K562 (cell line): ENCODE measurements around the gene GANAB. TPM values are rescaled to one million over a fixed set of nuclear protein-coding genes. Genes with fewer than 3 reads are reported as not detected.

ENCODE experiments used
- C11orf30 ChIP-seq: fragments of 450-650 bp; IDR thresholded peaks from 2 replicates; pipeline ENCODE4 v1.6.1; 2016; ENCODE audit warnings: low read depth, mild to moderate bottlenecking
- CCNT2 ChIP-seq: IDR thresholded peaks from 2 replicates; pipeline ENCODE4 v1.6.1; 2011; ENCODE audit warnings: borderline replicate concordance, low read depth, mild to moderate bottlenecking, moderate library complexity, mixed read lengths, low read length; ENCODE audit not compliant: insufficient read length; ENCODE audit errors: extremely low read depth
- CHD2 ChIP-seq: IDR thresholded peaks from 2 replicates; pipeline ENCODE4 v1.6.1; 2011; ENCODE audit warnings: low read depth, low read length
- ELF2 ChIP-seq: fragments of 250-450 bp; sonication (Bioruptor Pico); IDR thresholded peaks from 2 replicates; pipeline ENCODE4 v1.5.0; 2021; ENCODE audit warnings: mild to moderate bottlenecking
- HNRNPUL1 ChIP-seq: fragments of 200-400 bp; formaldehyde crosslinking; IDR thresholded peaks from 2 replicates; pipeline ENCODE4 v1.6.1; 2017; ENCODE audit warnings: low read length
- KDM5B ChIP-seq: fragments of 200-600 bp; sonication (generic); IDR thresholded peaks from 2 replicates; pipeline ENCODE4 v1.6.1; 2012; ENCODE audit warnings: low read depth, mild to moderate bottlenecking, moderate library complexity, low read length, control low read depth, inconsistent platforms; ENCODE audit not compliant: insufficient replicate concordance
- MYBL2 ChIP-seq, 2 experiments: fragments of 450-650 bp in 1 of 2; sonication (generic) in 1 of 2; formaldehyde crosslinking in 1 of 2; IDR thresholded peaks; 2 replicates each; pipeline versions ENCODE4 v1.6.1 to v1.8.1; 2017 to 2022; ENCODE audit warnings: borderline replicate concordance in 1 of 2, inconsistent platforms in 1 of 2, low read depth in 1 of 2, mild to moderate bottlenecking in 1 of 2, missing genetic modification reagents in 1 of 2, moderate library complexity in 1 of 2
- PHF20 ChIP-seq: fragments of 450-650 bp; IDR thresholded peaks from 2 replicates; pipeline ENCODE4 v1.6.1; 2018; ENCODE audit not compliant: partially characterized antibody
- POLR2G ChIP-seq: fragments of 200-400 bp; formaldehyde crosslinking; IDR thresholded peaks from 2 replicates; pipeline ENCODE4 v1.6.1; 2017; ENCODE audit warnings: low read depth, mild to moderate bottlenecking, antibody characterized with exemption, low read length, moderate library complexity
- PRMT5 ChIP-seq: sonication (generic); formaldehyde crosslinking; IDR thresholded peaks from 2 replicates; pipeline ENCODE4 v1.5.0; 2020; ENCODE audit warnings: missing genetic modification reagents
- RAD21 ChIP-seq, 2 experiments: fragments of 250-450 bp in 1 of 2; fragments of 450-650 bp in 1 of 2; sonication (Bioruptor Pico) in 1 of 2; formaldehyde crosslinking in 1 of 2; IDR thresholded peaks in 1 of 2; conservative IDR thresholded peaks in 1 of 2; 2 replicates each; pipeline versions ENCODE4 v1.4.0 to v1.8.0; 2020 to 2022; ENCODE audit warnings: mild to moderate bottlenecking in 2 of 2, moderate library complexity in 1 of 2
- RBBP5 ChIP-seq: fragments of 200-600 bp; sonication (generic); IDR thresholded peaks from 2 replicates; pipeline ENCODE4 v1.6.1; 2012; ENCODE audit warnings: borderline replicate concordance, mild to moderate bottlenecking, low read length, control low read depth, inconsistent platforms; ENCODE audit not compliant: insufficient read depth, poor library complexity, severe bottlenecking
- RBFOX2 ChIP-seq: fragments of 200-400 bp; formaldehyde crosslinking; IDR thresholded peaks from 2 replicates; pipeline ENCODE4 v1.6.1; 2017; ENCODE audit warnings: low read depth, mild to moderate bottlenecking, low read length, moderate library complexity
- SIN3A ChIP-seq, 2 experiments: fragments of 150-350 bp in 1 of 2; IDR thresholded peaks; 2 replicates each; pipeline ENCODE4 v1.6.1; 2011 to 2016; ENCODE audit warnings: borderline replicate concordance in 2 of 2, low read depth in 2 of 2, low read length in 2 of 2, mild to moderate bottlenecking in 2 of 2, moderate library complexity in 2 of 2; ENCODE audit not compliant: control insufficient read depth in 1 of 2
- SMARCA5 ChIP-seq: fragments of 450-650 bp; IDR thresholded peaks from 2 replicates; pipeline ENCODE4 v1.6.1; 2016
- TFAP4 ChIP-seq: sonication (generic); formaldehyde crosslinking; IDR thresholded peaks from 2 replicates; pipeline ENCODE4 v1.8.0; 2022; ENCODE audit warnings: missing genetic modification reagents, mild to moderate bottlenecking, moderate library complexity, borderline replicate concordance
- TOE1 ChIP-seq, 2 experiments: fragments of 450-650 bp in 1 of 2; sonication (generic) in 1 of 2; formaldehyde crosslinking in 1 of 2; IDR thresholded peaks; 2 replicates each; pipeline versions ENCODE4 v1.7.1 to v1.8.0; 2016 to 2022; ENCODE audit warnings: borderline replicate concordance in 2 of 2, mild to moderate bottlenecking in 2 of 2, antibody characterized with exemption in 1 of 2, inconsistent platforms in 1 of 2, low read depth in 1 of 2, missing genetic modification reagents in 1 of 2, moderate library complexity in 1 of 2
- XRCC4 ChIP-seq: IDR thresholded peaks from one replicate; pipeline ENCODE4 v1.6.1; 2011; ENCODE audit not compliant: insufficient read depth, insufficient read length; ENCODE audit errors: extremely low read depth
- polyA plus RNA-seq, 8 experiments: library from polyadenylated mRNA; depleted of rRNA in 4 of 8; stranded (reverse) in 5 of 8; unstranded in 3 of 8; fragments of >200 nt; fragmentation: Nextera tagmentation in 2 of 8; fragmentation: Illumina TruSeq in 1 of 8; extraction: Ambion mirVana in 2 of 8; extraction: Trizol in 1 of 8; gene quantifications; 2 replicates each; pipeline versions ENCODE4 v1.2.1 to v1.2.3, GENCODE V29; 2011 to 2014; ENCODE audit warnings: inconsistent platforms in 1 of 8, missing spikeins in 1 of 8
- total RNA-seq, 7 experiments: library from RNA; depleted of rRNA in 6 of 7; stranded (reverse); fragments of >200 nt in 6 of 7; fragmentation: Illumina TruSeq in 2 of 7; extraction: Trizol in 2 of 7; gene quantifications; 2 replicates each; pipeline versions ENCODE4 v1.2.1 to v1.2.3, GENCODE V29; 2011 to 2021; ENCODE audit warnings: low replicate concordance in 1 of 7
- TF ChIP-seq, protein P1 (sequence below): fragments of 450-650 bp; formaldehyde crosslinking; IDR thresholded peaks from 2 replicates; pipeline ENCODE4 v1.4.0; 2020; ENCODE audit warnings: mild to moderate bottlenecking, moderate library complexity
- TF ChIP-seq, protein P2 (sequence below): fragments of 250-450 bp; sonication (Bioruptor Pico); IDR thresholded peaks from 2 replicates; pipeline ENCODE4 v1.9.0; 2021; ENCODE audit warnings: mild to moderate bottlenecking, inconsistent platforms

GANAB gene
- total and polyA plus RNA-seq, 9 of the 15 experiments (the other 6 are each of a cell fraction or from before 2014, with no cell fraction given) = 6.5 to 284 (median 161) TPM

GRCh38 chr11:62666259-62666926 lies 20.0 kb upstream of the GANAB start (continued):
- TF ChIP-seq CHD2 (no peak), MYBL2 (IDR thresholded peaks at IDR 0.05; ENCODE audit: low read depth) (no peak), MYBL2 (CRISPR knock-in tag; IDR thresholded peaks at IDR 0.05; ENCODE audit: borderline replicate concordance) (no peak), PHF20 (no peak), PRMT5 (CRISPR knock-in tag) (no peak), SIN3A (IDR thresholded peaks at IDR 0.05; ENCODE audit: borderline replicate concordance in 2 of 2, control insufficient read depth in 1 of 2, low read depth in 2 of 2, low read length in 2 of 2) (0 out of 4 replicates have a peak, but pooled peaks of 1 of the 2 experiments have one; percentile 7), SMARCA5 (no peak), KDM5B (peak; percentile 36), RBBP5 (no peak), RAD21 (CRISPR knock-in tag; conservative IDR thresholded peaks at IDR 0.05 in 1 of 2, IDR thresholded peaks at IDR 0.05 in 1 of 2) (no peak), TOE1 (IDR thresholded peaks at IDR 0.05; ENCODE audit: borderline replicate concordance) (no peak), TOE1 (CRISPR knock-in tag; IDR thresholded peaks at IDR 0.05; ENCODE audit: borderline replicate concordance, low read depth) (no peak), HNRNPUL1 (peak; percentile 80), C11orf30 (no peak), RBFOX2 (0 out of 2 replicates have a peak, but pooled peaks have one; percentile 2), CCNT2 (peak; percentile 14), ELF2 (CRISPR knock-in tag) (no peak), XRCC4 (no peak), TFAP4 (no peak), POLR2G (peak; percentile 45)
- TF ChIP-seq, protein P1, sequence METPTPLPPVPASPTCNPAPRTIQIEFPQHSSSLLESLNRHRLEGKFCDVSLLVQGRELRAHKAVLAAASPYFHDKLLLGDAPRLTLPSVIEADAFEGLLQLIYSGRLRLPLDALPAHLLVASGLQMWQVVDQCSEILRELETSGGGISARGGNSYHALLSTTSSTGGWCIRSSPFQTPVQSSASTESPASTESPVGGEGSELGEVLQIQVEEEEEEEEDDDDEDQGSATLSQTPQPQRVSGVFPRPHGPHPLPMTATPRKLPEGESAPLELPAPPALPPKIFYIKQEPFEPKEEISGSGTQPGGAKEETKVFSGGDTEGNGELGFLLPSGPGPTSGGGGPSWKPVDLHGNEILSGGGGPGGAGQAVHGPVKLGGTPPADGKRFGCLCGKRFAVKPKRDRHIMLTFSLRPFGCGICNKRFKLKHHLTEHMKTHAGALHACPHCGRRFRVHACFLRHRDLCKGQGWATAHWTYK = no peak
- TF ChIP-seq, protein P2, sequence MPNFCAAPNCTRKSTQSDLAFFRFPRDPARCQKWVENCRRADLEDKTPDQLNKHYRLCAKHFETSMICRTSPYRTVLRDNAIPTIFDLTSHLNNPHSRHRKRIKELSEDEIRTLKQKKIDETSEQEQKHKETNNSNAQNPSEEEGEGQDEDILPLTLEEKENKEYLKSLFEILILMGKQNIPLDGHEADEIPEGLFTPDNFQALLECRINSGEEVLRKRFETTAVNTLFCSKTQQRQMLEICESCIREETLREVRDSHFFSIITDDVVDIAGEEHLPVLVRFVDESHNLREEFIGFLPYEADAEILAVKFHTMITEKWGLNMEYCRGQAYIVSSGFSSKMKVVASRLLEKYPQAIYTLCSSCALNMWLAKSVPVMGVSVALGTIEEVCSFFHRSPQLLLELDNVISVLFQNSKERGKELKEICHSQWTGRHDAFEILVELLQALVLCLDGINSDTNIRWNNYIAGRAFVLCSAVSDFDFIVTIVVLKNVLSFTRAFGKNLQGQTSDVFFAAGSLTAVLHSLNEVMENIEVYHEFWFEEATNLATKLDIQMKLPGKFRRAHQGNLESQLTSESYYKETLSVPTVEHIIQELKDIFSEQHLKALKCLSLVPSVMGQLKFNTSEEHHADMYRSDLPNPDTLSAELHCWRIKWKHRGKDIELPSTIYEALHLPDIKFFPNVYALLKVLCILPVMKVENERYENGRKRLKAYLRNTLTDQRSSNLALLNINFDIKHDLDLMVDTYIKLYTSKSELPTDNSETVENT (CRISPR knock-in tag) = no peak
